ENCODE data around the gene CCDC92.

GRCh38 chr12:123986374-123986965 lies 13.8 kb upstream of the CCDC92 start:
- TF ChIP-seq CTCF (IDR thresholded peaks at IDR 0.05) (no peak), POLR2A (IDR thresholded peaks at IDR 0.05) (no peak)

All from body of pancreas (tissue), 4 donors.